ENCODE data around the gene CH25H.

CH25H gene

GRCh38 chr10:89236226-89236797, 29.2 kb upstream of the CH25H start:
- Histone ChIP-seq H3K4me3 (ENCODE audit: low read depth, low read length) (no peak overlapping the region), H3K9me3 (ENCODE audit: severe bottlenecking) (no peaks in the 10 kb centered on the region), H3K27ac (no peak overlapping the region), H3K27me3 (ENCODE audit: insufficient read depth, low read depth, severe bottlenecking) (no peaks in the 10 kb centered on the region), H3K36me3 (no peaks in the 10 kb centered on the region)
- no peak for DNase-seq
- TF ChIP-seq, protein P1, sequence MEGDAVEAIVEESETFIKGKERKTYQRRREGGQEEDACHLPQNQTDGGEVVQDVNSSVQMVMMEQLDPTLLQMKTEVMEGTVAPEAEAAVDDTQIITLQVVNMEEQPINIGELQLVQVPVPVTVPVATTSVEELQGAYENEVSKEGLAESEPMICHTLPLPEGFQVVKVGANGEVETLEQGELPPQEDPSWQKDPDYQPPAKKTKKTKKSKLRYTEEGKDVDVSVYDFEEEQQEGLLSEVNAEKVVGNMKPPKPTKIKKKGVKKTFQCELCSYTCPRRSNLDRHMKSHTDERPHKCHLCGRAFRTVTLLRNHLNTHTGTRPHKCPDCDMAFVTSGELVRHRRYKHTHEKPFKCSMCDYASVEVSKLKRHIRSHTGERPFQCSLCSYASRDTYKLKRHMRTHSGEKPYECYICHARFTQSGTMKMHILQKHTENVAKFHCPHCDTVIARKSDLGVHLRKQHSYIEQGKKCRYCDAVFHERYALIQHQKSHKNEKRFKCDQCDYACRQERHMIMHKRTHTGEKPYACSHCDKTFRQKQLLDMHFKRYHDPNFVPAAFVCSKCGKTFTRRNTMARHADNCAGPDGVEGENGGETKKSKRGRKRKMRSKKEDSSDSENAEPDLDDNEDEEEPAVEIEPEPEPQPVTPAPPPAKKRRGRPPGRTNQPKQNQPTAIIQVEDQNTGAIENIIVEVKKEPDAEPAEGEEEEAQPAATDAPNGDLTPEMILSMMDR (IDR thresholded peaks at IDR 0.05; ENCODE audit: low read depth, low read length) = no peak

DNA sequence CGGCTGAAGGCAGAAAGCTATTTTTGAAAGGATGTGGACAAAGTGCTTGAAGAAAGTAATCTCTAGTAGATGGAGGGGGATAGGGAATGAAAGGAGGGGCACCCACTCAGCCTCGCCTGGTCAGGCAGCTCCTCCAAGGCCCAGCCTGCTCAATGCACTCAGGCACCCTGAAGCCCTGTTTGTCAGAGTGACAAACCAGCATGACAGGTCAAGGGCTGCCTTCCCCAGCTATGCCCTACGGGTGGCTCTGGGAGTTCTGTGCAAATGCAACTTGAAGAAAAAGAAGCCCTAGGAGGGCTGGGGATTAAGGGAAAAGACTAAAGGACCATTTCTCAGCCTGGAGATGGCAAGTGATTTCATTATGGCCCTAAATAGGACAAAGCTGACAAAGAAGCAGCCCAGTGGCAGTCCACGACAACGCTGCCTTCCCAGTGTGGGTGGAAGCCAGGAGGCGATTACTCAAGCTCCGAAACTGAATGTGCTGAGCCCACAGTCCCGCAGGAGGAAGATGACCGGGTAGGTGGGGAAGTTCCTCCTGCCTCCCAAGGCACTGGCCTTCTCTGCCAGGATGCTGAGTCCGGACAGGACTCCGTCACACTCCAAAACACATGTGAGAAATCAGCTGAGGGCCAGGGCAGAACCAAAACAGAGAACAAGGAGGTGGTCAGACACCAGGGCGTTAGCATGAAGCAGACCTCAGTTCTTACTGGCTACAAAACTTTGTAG, 28.1 kb upstream of the CH25H start:
- H3K9me3 ChIP-seq (ENCODE audit: severe bottlenecking) = no peaks in the 10 kb centered on the region
- H3K27me3 ChIP-seq (ENCODE audit: insufficient read depth, low read depth, severe bottlenecking) = no peaks in the 10 kb centered on the region
- H3K36me3 ChIP-seq = no peaks in the 10 kb centered on the region
- H3K4me3 ChIP-seq (ENCODE audit: low read depth, low read length) = no peak overlapping the region
- TF ChIP-seq, protein P1 (IDR thresholded peaks at IDR 0.05; ENCODE audit: low read depth, low read length) = no peak
- no peak overlapping the region for H3K27ac ChIP-seq
- no peak for DNase-seq

- Histone ChIP-seq H3K27me3 (ENCODE audit: insufficient read depth, low read depth, severe bottlenecking) (no peaks in the 10 kb centered on the region), H3K27ac (no peak overlapping the region), H3K36me3 (no peaks in the 10 kb centered on the region), H3K9me3 (ENCODE audit: severe bottlenecking) (no peaks in the 10 kb centered on the region), H3K4me3 (ENCODE audit: low read depth, low read length) (no peak overlapping the region)
- TF ChIP-seq, protein P1 (IDR thresholded peaks at IDR 0.05; ENCODE audit: low read depth, low read length) = no peak
- no peak for DNase-seq
Measured at GRCh38 chr10:89233033-89233432, 25.9 kb upstream of the CH25H start.

- no peak for DNase-seq
- Histone ChIP-seq H3K27ac (no peak overlapping the region), H3K9me3 (ENCODE audit: severe bottlenecking) (no peaks in the 10 kb centered on the region), H3K36me3 (no peaks in the 10 kb centered on the region), H3K27me3 (ENCODE audit: insufficient read depth, low read depth, severe bottlenecking) (no peaks in the 10 kb centered on the region), H3K4me3 (ENCODE audit: low read depth, low read length) (no peak overlapping the region)
- TF ChIP-seq, protein P1 (IDR thresholded peaks at IDR 0.05; ENCODE audit: low read depth, low read length) = no peak
Measured at GRCh38 chr10:89228962-89229361, 21.8 kb upstream of the CH25H start.

DNA sequence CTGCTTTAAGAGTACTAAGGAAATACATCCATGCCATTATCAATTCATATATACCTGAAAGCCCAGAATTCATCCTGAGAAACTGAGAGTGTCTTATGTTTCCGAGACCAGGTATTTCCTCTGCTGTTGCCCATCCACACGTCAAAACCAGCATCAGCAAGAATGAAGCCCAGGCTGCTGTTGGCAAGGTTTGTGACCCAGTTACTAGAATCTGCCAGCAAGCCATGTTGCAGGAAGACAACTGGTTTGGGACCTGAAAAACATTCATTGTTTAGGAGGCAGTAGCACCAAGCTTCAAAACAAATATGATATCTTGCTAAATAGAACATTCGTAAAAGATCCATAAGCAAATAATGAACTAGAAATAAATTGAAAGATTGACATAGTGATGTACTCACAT, 21.0 kb upstream of the CH25H start:
- no peak overlapping the region for H3K27ac ChIP-seq
- H3K36me3 ChIP-seq = no peaks in the 10 kb centered on the region
- H3K9me3 ChIP-seq (ENCODE audit: severe bottlenecking) = no peaks in the 10 kb centered on the region
- DNase-seq = no peak
- TF ChIP-seq, protein P1 (IDR thresholded peaks at IDR 0.05; ENCODE audit: low read depth, low read length) = no peak
- H3K4me3 ChIP-seq (ENCODE audit: low read depth, low read length) = no peak overlapping the region
- no peaks in the 10 kb centered on the region for H3K27me3 ChIP-seq (ENCODE audit: insufficient read depth, low read depth, severe bottlenecking)

All from WERI-Rb-1 (cell line).